GM12892 (cell line): Measurements from ENCODE around the gene BPIFB6.

Source experiments
- POLR2A ChIP-seq: IDR thresholded peaks from 2 replicates; pipeline ENCODE4 v1.6.1; 2011; ENCODE audit warnings: low read depth, low read length, control low read depth
- POLR2AphosphoS5 ChIP-seq: IDR thresholded peaks from 2 replicates; pipeline ENCODE4 v1.6.1; 2011; ENCODE audit warnings: low read depth, low read length, control low read depth
- TAF1 ChIP-seq: IDR thresholded peaks from 2 replicates; pipeline ENCODE4 v1.6.1; 2011; ENCODE audit warnings: low read depth, mild to moderate bottlenecking, control low read depth, low read length, borderline replicate concordance

GRCh38 chr20:33054791-33055190 is 23.3 kb downstream of the BPIFB6 start:
- TF ChIP-seq POLR2AphosphoS5 (no peak), POLR2A (no peak), TAF1 (no peak)
